GM18909 (cell line): ENCODE results near the gene TMEM175.

Experiments
- ATAC-seq: cut with Tn5 transposase; IDR thresholded peaks from one replicate; pipeline ENCODE4 v1.9.1; 2021; ENCODE audit warnings: mild to moderate bottlenecking; ENCODE audit not compliant: unreplicated experiment, poor library complexity

TMEM175 gene

GRCh38 chr4:957231-957580, 24.9 kb downstream of the TMEM175 start:
- ATAC-seq = no peak

DNA sequence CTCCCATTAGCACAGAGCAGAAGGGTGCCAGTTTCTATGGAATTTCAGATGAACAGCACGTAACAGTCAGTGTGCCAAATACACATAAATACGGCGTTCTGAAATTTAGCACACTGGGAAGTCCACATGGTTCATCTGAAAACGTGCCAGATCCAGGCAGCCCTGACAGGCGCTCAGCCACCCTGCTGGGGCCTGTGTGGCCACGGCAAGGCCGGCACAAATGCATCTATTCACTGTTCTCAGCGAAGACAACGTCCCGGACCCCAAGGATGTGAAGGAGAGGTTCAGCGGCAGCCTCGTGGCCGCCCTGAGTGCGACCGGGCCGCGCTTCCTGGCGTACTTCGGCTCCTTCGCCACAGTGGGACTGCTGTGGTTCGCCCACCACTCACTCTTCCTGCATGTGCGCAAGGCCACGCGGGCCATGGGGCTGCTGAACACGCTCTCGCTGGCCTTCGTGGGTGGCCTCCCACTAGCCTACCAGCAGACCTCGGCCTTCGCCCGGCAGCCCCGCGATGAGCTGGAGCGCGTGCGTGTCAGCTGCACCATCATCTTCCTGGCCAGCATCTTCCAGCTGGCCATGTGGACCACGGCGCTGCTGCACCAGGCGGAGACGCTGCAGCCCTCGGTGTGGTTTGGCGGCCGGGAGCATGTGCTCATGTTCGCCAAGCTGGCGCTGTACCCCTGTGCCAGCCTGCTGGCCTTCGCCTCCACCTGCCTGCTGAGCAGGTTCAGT, 25.5 kb downstream of the TMEM175 start:
- ATAC-seq = no peak

GRCh38 chr4:958314-958665, 26.0 kb downstream of the TMEM175 start:
- no peak for ATAC-seq

GRCh38 chr4:958696-959337, 26.6 kb downstream of the TMEM175 start:
- ATAC-seq = no peak

- no peak for ATAC-seq
These were observed 27.3 kb downstream of the TMEM175 start for GRCh38 chr4:959338-960139.

GRCh38 chr4:960140-960635, 27.9 kb downstream of the TMEM175 start:
- no peak for ATAC-seq

DNA sequence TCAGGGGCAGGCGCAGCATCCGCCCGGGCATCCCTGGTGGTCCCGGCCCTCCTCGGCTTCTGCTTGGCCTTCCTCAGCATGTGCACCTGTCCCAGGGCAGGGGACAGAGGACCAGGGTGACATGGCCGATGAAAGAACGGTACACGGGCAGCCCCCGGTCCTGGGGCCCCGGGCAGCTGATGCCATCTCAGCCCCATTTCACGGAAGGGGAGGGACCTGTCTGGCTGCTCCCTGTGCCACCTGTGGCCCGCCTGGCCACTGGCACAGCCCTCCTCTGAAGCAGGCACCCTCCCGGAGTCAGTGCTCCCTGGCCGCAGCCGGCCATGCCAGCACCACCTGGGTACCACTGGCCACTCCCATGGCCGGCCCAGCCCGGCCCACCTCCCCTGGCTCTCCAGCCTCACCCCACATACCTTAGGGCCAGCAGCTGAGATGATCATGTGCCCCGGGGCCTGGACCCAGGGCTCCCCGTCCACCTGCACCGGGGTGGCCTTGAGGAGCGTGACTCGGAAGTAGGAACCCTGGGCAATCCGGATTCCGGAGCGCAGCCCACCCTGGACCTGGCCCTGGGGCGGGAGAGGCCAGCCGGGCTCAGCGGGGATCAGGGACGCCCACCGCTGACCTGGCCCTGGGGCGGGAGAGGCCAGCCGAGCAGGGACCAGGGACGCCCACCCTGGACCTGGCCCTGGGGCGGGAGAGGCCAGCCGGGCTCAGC, 28.5 kb downstream of the TMEM175 start:
- ATAC-seq = no peak

GRCh38 chr4:961351-962230, 29.3 kb downstream of the TMEM175 start:
- ATAC-seq = no peak

DNA sequence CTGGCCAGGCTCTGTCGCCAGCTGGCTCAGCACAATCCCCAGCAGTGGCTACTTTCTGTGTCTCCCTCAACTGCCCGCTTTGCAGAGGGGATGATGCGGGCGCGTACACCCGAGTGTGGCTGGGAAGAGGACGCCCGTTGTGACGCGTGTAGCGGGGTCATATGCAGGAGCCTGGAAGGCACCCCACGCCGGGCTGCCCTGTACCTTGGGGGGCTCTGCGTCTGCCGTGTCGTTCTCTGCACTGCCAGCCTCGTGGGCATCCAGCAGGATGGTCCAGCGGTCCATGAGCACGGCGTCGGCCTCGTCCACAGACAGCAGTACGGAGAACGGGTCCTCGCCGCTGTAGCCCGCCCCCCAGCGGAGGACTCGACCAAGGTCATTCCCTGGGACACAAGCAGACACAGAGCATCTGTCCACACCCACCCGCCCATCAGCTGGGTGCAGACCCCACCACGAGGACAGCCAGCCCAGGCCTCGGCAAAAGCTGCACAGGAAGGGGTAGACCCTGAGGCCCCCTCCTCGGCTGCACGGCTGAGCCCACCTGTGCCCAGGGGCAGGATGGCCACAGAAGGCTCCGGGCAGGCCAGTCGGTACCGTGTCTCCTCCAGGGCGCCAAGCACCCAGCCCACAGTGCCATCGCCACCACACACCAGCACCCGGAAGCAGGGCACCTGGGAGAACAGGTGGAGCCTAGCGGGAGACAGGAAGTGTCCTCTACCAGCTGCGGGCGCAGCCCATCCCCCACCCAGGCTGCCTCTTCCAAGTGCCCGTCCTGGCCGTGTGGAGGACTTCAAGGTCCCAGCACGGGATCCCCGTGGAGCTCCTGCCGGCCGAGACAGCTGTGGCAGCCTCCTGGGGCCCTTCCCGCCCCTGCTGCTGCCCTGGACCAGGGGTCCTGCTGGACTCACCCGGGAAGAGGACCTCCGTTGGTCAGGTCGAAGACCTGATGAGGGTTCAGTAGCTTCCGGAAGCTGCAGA, 30.3 kb downstream of the TMEM175 start:
- ATAC-seq = no peak

GRCh38 chr4:963276-964225, 31.3 kb downstream of the TMEM175 start:
- ATAC-seq = no peak

DNA sequence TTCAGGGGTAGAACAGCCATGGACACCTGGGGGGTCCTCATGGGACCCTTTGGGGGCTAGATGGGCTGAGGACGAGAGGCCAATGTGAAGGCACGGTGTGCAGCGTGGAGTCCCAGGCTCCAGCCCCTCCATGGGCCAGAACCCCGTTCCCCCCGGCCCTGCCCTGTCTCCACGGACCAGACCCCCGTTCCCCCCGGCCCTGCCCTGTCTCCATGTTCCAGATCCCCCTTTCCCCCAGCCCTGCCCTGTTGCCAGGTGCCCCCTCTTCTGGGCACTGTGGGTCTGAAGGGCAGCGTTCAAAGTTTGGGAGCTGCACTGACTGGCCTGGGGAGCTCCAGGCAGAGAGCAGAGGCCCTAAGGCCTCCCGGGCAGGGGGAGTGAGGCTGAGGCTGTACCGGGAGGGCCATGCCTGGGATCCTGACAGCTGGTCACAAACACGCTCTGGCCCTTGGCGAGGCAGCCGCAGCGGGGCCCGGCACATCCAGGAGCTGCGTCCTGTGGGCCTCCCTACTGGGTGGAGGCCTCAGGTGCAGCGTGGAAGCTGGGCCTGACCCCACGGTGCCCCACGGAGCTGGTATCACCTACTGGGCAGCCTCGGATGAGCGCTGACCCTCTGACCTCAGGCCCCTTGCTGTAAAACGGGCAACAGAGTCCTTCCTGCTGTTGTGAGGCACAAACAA, 32.2 kb downstream of the TMEM175 start:
- no peak for ATAC-seq

- no peak for ATAC-seq
These were observed 32.9 kb downstream of the TMEM175 start for GRCh38 chr4:965048-965765.

- ATAC-seq = no peak
These were observed 33.5 kb downstream of the TMEM175 start for GRCh38 chr4:965766-966134.

DNA sequence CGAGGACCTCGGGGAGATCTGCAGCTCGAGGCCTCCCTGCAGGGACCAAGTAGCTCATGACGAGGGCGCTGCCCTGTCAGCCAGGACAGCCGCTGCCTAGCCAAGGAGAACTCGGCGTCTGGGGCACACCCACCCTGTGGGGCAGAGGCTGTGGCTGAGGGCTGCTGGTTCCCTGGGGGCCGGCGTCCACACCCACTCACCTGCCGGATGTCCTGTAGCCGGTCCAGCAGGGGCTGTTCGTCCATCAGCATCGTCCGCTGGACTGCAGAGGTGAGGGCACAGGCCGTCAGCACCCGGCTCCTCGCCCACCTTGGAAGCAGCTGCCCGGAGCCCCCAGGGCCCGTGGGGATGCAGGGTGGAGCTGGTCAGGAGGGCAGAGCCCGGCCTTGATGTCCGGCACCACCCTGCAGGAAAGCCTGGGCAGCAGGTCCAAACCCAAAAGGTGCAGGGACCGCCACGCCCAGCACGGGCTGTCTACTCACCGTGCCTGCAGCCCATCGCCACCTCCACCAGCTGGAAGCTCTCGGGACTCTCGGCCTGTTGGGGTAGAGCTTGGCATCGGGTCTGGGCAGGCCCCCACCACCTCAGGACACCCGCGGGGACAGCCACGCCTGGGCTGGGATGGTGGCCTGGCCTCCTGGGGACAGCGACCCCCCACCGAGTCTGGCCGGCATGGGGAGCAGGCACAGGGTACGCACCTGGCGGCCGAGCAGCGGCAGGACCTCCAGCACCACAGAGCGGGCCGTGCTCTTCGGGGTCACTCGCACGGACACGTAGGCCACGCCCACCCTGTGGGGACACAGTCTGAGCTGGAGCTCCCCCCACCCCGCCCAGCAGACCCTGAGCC, 34.2 kb downstream of the TMEM175 start:
- ATAC-seq = no peak
